MCF 10A (cell line): ENCODE measurements around the gene RBPJL. TPM values are rescaled to one million over a fixed set of nuclear protein-coding genes. Genes with fewer than 3 reads are reported as not detected.

ENCODE experiments used
- Bru-seq: library from RNA; stranded (reverse); fragments of 400-500 nt; gene quantifications from one replicate; lab custom pipeline; 2021; lab: Mats Ljungman, UMichigan
- BruChase-seq, 2 experiments: library from RNA; stranded (reverse); fragments of 400-500 nt; gene quantifications; one replicate each; lab custom pipeline; 2021; lab: Mats Ljungman, UMichigan
- BruUV-seq: library from RNA; stranded (reverse); fragments of 400-500 nt; replicated peaks from 2 replicates; lab custom pipeline; 2021; lab: Mats Ljungman, UMichigan
- CTCF ChIA-PET: fragments of 300-600 bp; sonication (Branson Sonifier 250); formaldehyde crosslinking; extraction: SDS; loops from one replicate; lab custom pipeline; 2021; ENCODE audit warnings: antibody characterized with exemption, inconsistent platforms; lab: Yijun Ruan, JAX
- POLR2A ChIA-PET: fragments of 300-600, 350-650 bp; sonication (Branson Sonifier 250); formaldehyde crosslinking; extraction: SDS; loops from one replicate; lab custom pipeline; 2020; ENCODE audit warnings: antibody characterized with exemption, inconsistent platforms; lab: Yijun Ruan, JAX
- DNase-seq: peaks from one replicate; pipeline ENCODE4 v3.0.0-alpha.2; 2018; ENCODE audit not compliant: unreplicated experiment
- H3K27ac Mint-ChIP-seq: one replicate; pipeline ENCODE4 v1.8.0; 2022; ENCODE audit warnings: mild to moderate bottlenecking, low read depth, mixed read lengths; ENCODE audit not compliant: unreplicated experiment
- H3K27me3 Mint-ChIP-seq: one replicate; pipeline ENCODE4 v1.8.0; 2022; ENCODE audit warnings: mixed read lengths; ENCODE audit not compliant: insufficient read depth, unreplicated experiment
- H3K36me3 Mint-ChIP-seq: one replicate; pipeline ENCODE4 v1.8.0; 2022; ENCODE audit warnings: mild to moderate bottlenecking, moderate library complexity, mixed read lengths; ENCODE audit not compliant: insufficient read depth, unreplicated experiment
- H3K4me1 Mint-ChIP-seq: one replicate; pipeline ENCODE4 v1.8.0; 2022; ENCODE audit warnings: mixed read lengths; ENCODE audit not compliant: insufficient read depth, unreplicated experiment
- H3K4me3 Mint-ChIP-seq: one replicate; pipeline ENCODE4 v1.8.0; 2022; ENCODE audit warnings: mild to moderate bottlenecking, moderate library complexity, mixed read lengths; ENCODE audit not compliant: unreplicated experiment
- H3K9me3 Mint-ChIP-seq: one replicate; pipeline ENCODE4 v1.8.0; 2022; ENCODE audit warnings: mixed read lengths; ENCODE audit not compliant: unreplicated experiment
- intact Hi-C: fragments of 100-400 bp; cut with micrococcal nuclease; formaldehyde crosslinking; loops from 2 replicates; pipeline ENCODE4 v1.14.1; 2022
- long read RNA-seq: library from polyadenylated mRNA; stranded (forward); transcript quantifications from one replicate; pipeline ENCODE4 v2.0.0, GENCODE V29; 2022
- total RNA-seq: library from RNA; stranded (reverse); gene quantifications from 2 replicates; pipeline ENCODE4 v1.2.3, GENCODE V29; 2022
- TF ChIP-seq, protein P1 (sequence below): fragments of 200-600 bp; IDR thresholded peaks from one replicate; pipeline ENCODE4 v1.8.0; 2022; ENCODE audit warnings: antibody characterized with exemption, mild to moderate bottlenecking; ENCODE audit not compliant: unreplicated experiment

RBPJL gene, protein sequence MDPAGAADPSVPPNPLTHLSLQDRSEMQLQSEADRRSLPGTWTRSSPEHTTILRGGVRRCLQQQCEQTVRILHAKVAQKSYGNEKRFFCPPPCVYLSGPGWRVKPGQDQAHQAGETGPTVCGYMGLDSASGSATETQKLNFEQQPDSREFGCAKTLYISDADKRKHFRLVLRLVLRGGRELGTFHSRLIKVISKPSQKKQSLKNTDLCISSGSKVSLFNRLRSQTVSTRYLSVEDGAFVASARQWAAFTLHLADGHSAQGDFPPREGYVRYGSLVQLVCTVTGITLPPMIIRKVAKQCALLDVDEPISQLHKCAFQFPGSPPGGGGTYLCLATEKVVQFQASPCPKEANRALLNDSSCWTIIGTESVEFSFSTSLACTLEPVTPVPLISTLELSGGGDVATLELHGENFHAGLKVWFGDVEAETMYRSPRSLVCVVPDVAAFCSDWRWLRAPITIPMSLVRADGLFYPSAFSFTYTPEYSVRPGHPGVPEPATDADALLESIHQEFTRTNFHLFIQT
- total RNA-seq = not detected in 2 replicates
- not detected for Bru-seq, nascent RNA
- not detected for BruChase-seq, experiment 1, labeled RNA remaining after a 6-hour chase
- not detected for BruChase-seq, experiment 2, labeled RNA remaining after a 2-hour chase
- long read RNA-seq = 0 reads

DNA sequence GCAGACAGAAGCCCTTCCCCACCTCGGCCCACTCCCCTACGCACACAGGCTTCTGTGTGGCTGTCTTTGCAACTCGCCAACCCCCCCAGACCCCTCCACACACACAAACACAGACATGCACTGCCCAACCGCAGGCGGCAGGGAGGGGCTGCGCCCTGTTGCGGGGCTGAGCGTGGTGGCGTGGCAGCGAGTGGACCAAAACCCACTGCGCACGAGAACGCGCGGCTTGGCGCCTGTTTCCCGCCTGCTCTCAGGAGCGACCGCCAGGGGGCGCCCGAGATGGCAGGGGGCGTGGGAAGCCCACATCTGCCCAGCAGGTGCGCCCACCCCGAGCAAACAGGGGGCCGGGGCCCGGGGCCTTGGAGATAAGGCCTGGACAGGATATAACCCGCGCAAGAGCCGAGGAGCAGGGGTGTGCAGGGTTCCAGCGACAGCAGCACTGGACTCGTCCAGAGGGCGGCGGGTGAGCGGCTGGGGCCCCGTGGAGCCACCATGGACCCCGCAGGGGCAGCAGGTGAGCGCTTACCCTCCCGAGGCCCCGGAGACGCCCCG is at the start of gene RBPJL:
Gene RBPJL (plus strand): TSS at position 410 of the 552 bp plus-strand sequence. CDS start 83 bp downstream, at position 493.
- no peaks in the 10 kb centered on the region for H3K36me3 Mint-ChIP-seq
- no peak for DNase-seq
- H3K27ac Mint-ChIP-seq = no peak within 1 kb of the TSS
- BruUV-seq = no TSS peak
- no peaks in the 10 kb centered on the region for H3K27me3 Mint-ChIP-seq
- ChIA-PET CTCF (interaction anchor here (0.7 to 1.3 kb wide), 6 partner anchors 8 to 241 kb away, joined by 3 to 4 read pairs (median 3); no protein-coding TSS in a partner anchor), POLR2A (no interaction called here)
- intact Hi-C loops = no loop called here
- H3K4me3 Mint-ChIP-seq = no peak within 1 kb of the TSS
- no peaks in the 10 kb centered on the region for H3K4me1 Mint-ChIP-seq
- H3K9me3 Mint-ChIP-seq = no peaks in the 10 kb centered on the region
- TF ChIP-seq, protein P1, sequence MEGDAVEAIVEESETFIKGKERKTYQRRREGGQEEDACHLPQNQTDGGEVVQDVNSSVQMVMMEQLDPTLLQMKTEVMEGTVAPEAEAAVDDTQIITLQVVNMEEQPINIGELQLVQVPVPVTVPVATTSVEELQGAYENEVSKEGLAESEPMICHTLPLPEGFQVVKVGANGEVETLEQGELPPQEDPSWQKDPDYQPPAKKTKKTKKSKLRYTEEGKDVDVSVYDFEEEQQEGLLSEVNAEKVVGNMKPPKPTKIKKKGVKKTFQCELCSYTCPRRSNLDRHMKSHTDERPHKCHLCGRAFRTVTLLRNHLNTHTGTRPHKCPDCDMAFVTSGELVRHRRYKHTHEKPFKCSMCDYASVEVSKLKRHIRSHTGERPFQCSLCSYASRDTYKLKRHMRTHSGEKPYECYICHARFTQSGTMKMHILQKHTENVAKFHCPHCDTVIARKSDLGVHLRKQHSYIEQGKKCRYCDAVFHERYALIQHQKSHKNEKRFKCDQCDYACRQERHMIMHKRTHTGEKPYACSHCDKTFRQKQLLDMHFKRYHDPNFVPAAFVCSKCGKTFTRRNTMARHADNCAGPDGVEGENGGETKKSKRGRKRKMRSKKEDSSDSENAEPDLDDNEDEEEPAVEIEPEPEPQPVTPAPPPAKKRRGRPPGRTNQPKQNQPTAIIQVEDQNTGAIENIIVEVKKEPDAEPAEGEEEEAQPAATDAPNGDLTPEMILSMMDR = peak; percentile 85

DNA sequence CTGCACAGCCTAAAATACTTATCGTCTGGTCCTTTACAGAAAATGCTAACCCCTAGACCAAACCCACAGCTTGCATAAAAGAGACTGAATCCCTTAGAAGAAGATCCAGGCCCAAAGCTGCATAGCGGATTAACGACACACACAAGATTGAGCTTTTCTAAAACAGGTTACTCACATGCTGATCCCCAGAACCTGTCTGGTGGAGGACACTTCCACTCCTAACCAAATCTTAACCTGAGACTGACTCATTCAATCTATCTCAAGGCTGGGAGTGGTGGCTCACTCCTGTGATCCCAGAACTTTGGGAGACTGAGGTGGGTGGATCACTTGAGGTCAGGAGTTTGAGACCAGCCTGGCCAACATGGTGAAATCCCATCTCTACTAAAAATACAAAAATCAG is 49.5 kb upstream of the RBPJL start:
- Mint-ChIP-seq H3K4me3 (no peak overlapping the region), H3K9me3 (no peaks in the 10 kb centered on the region), H3K36me3 (peaks cover 2% of the 10 kb centered on the region), H3K4me1 (peaks cover 41% of the 10 kb centered on the region), H3K27me3 (no peaks in the 10 kb centered on the region), H3K27ac (no peak overlapping the region)
- TF ChIP-seq, protein P1 = no peak
- no peak for DNase-seq
- ChIA-PET CTCF (interaction anchor here (0.6 to 12.6 kb wide), 6 partner anchors 12 to 213 kb away, joined by 3 to 154 read pairs (median 6); no protein-coding TSS in a partner anchor), POLR2A (interaction anchor here (0.9 to 1.3 kb wide), 2 partner anchors 15 to 34 kb away, joined by 3 to 4 read pairs; no protein-coding TSS in a partner anchor)
- BruUV-seq = no TSS peak
- intact Hi-C loops = no loop called here

DNA sequence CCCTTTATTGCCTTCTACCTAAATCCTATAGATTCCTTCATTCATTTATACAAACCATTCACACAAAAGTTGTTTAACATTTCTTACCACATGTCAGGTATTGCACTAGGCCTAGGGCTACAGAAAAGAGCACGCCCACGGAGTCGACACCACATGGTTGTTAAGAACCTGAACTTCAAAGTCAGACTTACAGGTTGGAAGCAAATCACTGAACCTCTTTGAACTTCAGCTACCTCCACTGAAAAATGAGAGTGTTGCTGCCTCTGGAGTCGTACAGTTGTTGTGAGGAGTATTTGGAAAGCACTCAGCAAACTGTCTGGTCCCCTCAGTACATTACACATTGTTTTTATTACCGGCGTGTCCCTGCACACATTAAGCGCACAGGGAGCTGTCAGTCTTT is 48.9 kb upstream of the RBPJL start:
- Mint-ChIP-seq H3K9me3 (no peaks in the 10 kb centered on the region), H3K4me3 (no peak overlapping the region), H3K27me3 (no peaks in the 10 kb centered on the region), H3K36me3 (no peaks in the 10 kb centered on the region), H3K4me1 (peaks cover 35% of the 10 kb centered on the region), H3K27ac (no peak overlapping the region)
- no TSS peak for BruUV-seq
- intact Hi-C loops = no loop called here
- CTCF ChIA-PET = interaction anchor here (0.6 to 12.6 kb wide), 5 partner anchors 13 to 214 kb away, joined by 3 to 154 read pairs (median 6); no protein-coding TSS in a partner anchor
- TF ChIP-seq, protein P1 = no peak
- POLR2A ChIA-PET = interaction anchor here (0.9 to 1.3 kb wide), 3 partner anchors 14 to 37 kb away, joined by 3 to 5 read pairs (median 4); no protein-coding TSS in a partner anchor
- no peak for DNase-seq
